HG02623 (cell line): Measurements from ENCODE around the gene SUGP2.

Experiments used
- ATAC-seq: cut with Tn5 transposase; IDR thresholded peaks from one replicate; pipeline ENCODE4 v1.9.1; 2021; ENCODE audit warnings: moderate library complexity; ENCODE audit not compliant: unreplicated experiment

Gene SUGP2

DNA sequence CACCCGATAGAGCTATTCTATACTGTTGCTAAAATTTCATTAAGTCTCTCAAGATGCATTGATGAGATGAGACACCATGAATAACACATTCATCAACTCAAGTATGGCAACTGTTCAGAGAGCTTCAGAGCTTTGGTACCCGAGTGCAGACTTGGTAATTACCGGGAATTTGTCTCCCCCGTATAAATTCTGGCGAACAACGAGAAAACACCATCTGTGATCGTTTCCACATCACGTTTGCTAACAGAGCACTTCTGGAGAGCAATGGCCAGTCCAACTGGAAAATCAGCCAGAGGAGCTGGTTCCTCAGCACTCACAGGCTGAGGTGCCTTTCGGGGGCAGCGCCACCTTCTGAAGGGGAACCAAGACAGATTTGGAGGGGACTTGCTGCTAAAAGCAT, 40.2 kb downstream of the SUGP2 start:
- no peak for ATAC-seq

- no peak for ATAC-seq
These were observed 40.6 kb downstream of the SUGP2 start for GRCh38 chr19:18992696-18993095.

GRCh38 chr19:18991468-18991867, 41.8 kb downstream of the SUGP2 start:
- ATAC-seq = no peak

DNA sequence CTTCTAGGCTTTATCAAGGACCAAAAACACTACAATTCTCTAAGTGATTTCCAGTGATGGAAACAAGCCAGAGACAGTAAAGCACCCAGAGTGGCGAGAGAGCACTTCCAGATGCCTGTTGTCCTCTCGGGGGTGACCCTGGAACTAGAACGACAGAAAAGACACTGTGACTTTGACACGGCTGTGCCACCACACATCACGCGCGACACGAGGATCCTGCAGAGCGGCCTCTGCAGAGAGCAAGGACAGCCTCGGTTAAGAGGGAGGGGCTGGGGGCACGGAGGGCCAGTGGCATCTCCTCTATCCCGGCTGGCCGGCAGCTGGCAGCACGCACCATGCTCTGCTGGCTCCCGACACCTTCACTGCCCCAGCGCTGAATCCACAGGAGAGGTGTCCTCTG, 42.3 kb downstream of the SUGP2 start:
- ATAC-seq = no peak

GRCh38 chr19:18990128-18990708, 43.1 kb downstream of the SUGP2 start:
- no peak for ATAC-seq

- ATAC-seq = no peak
These were observed 44.0 kb downstream of the SUGP2 start for GRCh38 chr19:18989316-18989715.

DNA sequence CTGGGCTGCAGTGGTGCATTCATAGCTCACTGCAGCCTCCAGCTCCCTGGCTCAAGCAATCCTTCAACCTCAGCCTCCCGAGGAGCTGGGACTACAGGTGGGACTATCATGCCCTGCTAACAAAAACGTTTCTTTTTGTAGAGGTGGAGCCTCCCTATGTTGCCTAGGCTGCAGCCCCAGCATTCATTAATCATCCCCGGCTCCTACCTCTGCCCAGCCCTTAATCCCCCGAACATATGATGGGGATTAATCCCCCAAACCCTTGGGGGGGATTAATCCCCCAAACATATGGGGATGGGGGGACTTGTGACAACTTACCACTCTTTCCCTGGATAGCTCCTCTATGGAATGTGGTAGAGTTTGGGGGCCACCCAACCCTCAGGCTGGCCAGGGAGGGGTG, 45.9 kb downstream of the SUGP2 start:
- no peak for ATAC-seq

GRCh38 chr19:18985257-18985656, 48.1 kb downstream of the SUGP2 start:
- no peak for ATAC-seq

DNA sequence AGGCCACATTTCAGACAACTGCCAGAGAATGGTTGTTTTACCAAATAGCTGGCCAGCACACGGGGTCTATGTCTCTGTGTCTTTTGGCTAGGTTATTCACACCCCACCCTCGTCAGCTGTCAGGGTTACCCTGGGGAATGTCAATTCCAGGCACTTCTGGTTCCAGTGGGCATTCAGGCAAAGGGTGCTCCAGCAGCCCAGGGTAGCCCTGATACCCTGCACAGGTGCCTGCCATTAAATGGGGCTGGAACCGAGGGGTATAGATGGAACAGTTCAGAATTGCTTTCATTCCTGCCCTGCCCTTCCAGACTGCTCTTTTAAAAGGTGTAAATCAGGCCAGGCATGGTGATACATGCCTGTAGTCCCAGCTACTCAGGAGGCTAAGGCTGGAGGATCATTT, 49.1 kb downstream of the SUGP2 start:
- no peak for ATAC-seq

DNA sequence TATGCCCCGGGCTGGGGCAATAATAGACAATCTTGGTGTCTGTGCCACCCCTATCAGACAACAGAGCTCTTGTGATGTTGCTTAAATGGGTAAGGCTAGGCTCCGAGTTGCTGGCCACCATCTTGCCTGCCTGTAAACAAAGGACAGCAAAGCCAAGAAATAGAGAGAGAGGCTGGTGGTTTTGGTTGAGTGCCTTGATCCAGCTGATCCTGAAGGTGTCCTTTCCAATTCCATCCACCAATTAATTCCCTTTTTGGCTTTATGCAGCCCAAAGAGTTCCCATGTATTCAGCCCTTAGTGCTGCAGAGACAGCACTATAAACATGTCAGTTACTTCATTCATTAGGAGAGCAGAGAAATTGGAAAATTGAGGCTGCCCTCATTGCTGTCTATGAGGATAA, 50.6 kb downstream of the SUGP2 start:
- ATAC-seq = no peak

DNA sequence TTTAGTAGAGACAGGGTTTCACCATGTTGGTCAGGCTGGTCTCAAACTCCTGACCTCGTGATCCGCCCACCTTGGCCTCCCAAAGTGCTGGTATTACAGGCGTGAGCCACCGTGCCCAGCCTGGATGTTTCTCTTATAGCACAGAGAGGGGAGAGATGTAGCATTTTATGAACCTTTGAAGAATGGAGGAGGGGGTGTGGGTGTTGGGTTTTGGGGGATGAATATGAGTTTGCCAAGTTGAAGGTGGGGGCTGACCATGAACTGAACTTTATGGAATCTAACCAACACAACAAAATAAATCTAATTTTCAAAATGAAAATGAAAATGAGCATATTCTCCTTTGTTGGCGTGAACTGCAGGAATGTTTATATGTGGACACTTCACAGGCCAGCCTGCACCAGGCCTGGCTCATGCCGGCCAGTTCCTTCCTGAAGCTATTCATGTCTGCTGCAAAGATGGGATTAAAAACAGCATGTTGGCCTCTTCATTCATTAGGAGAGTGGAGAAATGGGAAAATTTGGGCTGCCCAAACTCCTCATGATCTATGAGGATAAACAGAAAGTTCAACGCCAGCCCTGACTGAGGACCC, 52.8 kb downstream of the SUGP2 start:
- ATAC-seq = no peak

DNA sequence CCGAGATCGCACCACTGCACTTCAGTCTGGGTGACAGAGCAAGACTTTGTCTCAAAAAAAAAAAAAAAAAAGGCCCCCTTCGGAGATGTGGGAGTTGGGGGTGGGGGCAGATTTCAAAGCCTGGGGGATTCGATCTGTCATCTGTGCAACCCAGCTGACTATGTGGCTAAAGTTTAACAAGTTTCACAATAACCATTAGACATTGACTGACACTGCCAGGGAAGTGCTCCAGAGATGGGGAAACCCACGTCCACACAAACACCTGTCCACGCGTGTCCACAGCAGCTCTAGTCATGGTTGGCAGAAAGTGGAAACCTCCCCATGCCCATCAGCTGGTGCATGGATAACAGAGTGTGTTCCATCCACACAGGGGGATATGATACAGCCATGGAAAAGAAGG, 54.7 kb downstream of the SUGP2 start:
- ATAC-seq = no peak

DNA sequence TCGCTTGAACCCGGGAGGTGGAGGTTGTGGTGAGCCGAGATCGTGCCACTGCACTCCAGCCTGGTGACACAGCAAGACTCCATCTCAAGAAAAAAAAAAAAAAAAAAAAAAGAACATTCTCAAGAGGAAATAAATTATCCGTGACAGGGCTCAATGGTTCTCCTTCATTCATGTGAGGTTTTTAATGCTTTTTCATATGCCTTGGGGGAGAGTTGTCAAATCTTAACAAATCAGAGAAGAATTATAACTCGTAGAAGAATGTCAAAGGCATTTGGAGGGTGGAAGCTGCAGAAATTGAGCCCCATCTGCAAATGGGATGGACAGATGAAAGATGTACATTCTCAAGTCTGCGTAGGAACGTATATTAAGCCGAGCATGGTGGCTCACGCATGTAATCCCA, 57.4 kb downstream of the SUGP2 start:
- ATAC-seq = no peak

DNA sequence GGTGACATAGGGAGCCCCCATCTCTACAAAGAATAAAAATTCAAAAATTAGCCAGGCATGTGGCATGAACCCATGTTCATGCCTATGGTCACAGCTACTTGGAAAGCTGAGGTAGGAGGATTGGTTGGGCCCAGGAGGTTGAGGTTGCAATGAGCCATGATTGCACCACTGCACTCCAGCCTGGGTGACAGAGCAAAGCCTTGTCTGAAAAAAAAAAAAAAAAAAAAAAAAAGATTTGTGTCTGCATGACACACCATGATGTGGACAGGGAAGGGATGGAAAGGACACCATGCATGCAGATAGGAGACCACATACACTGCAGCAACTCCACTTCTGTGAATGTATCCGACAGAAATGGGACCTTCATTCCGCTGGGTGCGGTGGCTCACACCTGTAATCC, 58.3 kb downstream of the SUGP2 start:
- no peak for ATAC-seq

DNA sequence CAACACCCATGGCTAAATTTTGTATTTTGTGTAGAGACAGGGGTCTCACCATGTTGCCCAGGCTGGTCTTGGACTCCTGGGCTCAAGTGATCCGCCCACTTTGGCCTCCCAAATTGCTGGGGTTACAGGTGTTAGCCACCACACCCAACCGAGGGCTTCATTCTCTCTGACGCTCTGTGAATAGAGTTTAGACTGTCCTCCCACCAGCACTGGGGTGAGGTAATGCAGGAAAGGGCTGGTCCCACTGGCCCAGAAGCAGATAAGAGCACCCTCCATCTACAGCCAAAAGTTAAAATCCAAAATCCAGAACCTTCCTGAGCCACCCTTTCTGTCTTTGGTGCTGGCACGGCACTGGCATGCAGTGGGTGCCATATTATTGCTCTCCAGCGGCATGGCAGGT, 60.5 kb downstream of the SUGP2 start:
- no peak for ATAC-seq

DNA sequence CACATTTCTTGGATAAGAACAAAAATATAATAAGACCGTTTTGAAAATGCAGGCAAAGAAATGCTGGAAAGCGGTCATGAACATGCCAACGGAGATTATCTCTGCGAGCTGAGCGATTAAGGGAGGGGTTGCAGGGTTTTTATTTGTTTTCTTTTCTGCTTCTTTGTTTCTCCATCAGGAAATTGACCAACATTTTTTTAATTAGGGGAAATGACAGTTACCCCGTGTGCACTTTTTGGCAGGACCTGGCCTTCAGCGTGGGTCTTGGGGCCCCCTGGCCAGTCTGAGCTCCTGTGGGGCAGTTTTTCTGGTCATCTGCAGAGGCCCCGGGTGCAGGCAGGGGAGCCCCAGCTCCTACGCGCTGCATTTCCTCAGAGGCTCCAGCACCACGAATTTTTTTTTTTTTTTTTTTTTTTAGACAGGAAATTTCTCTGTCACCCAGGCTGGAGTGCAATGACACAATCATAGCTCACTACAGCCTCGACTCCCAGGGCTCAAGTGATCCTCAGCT, 61.0 kb downstream of the SUGP2 start:
- ATAC-seq = no peak

- no peak for ATAC-seq
These were observed 63.2 kb downstream of the SUGP2 start for GRCh38 chr19:18969931-18970659.

DNA sequence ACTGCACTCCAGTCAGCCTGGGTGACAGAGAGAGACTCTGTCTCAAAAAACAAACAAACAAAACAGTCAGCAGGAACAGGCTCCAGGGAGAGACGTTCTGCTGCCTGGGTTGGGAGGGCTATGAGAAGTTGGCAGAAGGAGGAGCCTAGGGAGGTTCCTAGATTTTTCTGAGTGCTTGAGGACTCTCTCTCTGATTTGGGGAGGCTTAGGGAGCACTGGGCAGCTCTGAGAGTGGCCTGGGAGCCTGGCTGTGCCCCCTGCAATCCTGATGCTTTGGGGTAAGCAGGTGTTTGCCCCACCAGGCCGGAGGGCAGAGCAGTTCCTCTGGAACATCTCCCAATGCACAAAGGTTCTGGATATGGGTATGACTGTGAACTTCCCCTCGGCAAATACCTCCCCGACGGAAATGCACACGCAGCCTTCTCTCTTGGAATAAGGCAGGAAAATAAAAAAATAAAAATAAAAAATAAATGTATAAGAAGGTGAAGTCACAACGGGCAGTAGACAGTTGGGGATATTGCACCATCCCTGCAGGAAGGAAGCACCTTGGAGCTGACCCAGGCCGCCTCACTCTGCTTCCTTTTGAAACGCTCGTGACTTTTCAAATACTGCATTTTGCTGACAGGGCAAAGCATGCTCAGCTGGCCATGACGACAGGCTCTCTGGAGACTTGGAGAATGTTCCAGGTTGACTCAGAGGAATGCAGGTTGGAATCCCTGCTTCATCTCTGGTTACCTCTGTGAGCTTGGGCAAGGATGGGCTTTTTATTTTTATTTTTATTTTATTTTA, 65.8 kb downstream of the SUGP2 start:
- no peak for ATAC-seq

DNA sequence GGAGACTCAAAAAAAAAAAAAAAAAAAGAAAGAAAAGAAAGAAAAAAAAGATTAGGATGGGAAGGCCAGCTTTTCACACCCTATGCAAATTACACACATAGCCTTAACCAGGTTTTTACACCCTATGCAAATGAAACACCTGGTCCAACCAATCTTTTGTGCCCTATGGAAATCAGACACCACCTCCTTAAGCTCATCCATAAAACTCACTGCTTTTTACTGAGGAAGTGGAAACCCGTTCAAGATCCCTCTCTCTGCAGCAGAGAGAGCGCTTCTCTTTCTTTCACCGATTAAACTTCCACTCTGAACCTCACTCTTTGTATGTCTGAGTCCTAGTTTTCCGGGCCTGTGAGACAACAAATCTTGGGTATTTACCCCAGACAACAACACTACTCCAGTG, 67.0 kb downstream of the SUGP2 start:
- no peak for ATAC-seq

DNA sequence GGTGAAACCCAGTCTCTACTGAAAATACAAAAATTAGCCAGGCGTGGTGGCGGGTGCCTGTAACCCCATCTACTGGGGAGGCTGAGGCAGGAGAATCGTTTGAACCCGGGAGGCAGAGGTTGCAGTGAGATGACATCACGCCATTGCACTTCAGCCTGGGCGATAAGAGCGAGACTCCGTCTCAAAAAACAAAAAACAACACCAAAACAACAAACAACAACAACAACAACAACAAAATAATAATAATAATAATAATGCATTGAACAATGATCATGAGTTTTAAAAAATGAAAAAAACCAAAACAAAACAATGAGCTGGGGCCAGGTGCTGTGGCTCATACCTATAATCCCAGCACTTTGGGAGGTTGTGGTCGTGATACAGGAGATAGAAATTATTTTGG, 69.2 kb downstream of the SUGP2 start:
- no peak for ATAC-seq

GRCh38 chr19:18961767-18962620, 71.3 kb downstream of the SUGP2 start:
- ATAC-seq = no peak
